Myocyte (in vitro differentiated cells): ENCODE measurements around the gene B9D1. TPM values are rescaled to one million over a fixed set of nuclear protein-coding genes. Genes with fewer than 3 reads are reported as not detected.

Source experiments
- DNase-seq: peaks from one replicate; pipeline ENCODE4 v3.0.0-alpha.2; 2012; ENCODE audit warnings: low read depth
- total RNA-seq: library from RNA; depleted of rRNA; stranded (reverse); fragments of >200 nt; gene quantifications from 2 replicates; pipeline ENCODE4 v1.2.3, GENCODE V29; 2014

B9D1 gene
- total RNA-seq, 1 donor from 2014 or later, result 13.9 TPM

DNA sequence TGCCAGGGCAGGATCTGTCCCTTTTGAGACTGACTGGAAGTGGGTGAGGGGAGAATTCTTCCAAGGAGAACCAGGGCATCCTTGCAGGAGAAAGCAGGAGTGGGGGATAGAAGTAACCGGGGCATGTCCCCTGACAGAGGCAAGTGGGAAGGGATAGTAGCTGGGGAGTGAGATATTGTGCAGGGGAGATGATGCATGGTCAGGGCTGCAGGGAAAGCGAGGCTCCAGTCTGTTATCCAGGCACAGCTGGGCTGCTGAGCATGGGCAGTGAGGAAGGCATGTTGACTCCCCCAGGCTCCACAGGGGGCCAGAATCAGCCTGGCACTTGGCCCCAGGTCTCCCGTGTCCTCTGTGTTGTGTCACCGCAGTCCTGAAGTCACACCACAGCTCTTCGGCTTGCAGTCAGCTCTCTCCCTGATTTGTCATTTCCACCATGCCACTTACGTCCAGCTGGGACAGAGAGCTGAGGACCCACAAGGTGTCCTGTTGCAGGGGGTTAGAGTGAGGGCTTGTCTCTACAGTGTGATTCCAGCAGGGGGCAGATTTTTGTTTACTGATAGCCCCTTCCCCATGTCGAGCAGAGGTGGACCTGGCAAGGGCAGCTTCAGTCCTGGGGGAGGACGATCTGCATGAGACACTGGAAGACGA, 40.9 kb downstream of the B9D1 start:
- DNase-seq, result no peak

DNA sequence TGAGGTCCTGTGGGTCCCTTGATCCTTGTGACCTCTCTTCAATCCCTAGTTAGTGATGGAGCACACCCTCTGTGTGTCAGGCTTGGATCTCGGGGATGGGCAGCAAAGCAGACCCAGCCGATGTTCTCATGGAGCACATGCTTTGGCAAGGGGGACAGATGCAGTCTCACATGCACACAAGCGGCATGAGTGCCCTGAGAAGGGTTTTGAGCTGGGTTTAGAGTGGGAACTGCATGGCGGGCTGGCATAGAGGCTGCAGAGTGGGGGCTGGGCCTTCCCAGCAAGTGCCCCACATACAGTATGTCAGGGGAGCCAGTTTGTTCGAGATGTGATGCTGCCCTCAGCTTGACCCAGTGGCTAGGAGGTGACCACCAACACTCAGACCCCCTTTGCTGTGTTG, 41.6 kb downstream of the B9D1 start:
- no peak for DNase-seq

DNA sequence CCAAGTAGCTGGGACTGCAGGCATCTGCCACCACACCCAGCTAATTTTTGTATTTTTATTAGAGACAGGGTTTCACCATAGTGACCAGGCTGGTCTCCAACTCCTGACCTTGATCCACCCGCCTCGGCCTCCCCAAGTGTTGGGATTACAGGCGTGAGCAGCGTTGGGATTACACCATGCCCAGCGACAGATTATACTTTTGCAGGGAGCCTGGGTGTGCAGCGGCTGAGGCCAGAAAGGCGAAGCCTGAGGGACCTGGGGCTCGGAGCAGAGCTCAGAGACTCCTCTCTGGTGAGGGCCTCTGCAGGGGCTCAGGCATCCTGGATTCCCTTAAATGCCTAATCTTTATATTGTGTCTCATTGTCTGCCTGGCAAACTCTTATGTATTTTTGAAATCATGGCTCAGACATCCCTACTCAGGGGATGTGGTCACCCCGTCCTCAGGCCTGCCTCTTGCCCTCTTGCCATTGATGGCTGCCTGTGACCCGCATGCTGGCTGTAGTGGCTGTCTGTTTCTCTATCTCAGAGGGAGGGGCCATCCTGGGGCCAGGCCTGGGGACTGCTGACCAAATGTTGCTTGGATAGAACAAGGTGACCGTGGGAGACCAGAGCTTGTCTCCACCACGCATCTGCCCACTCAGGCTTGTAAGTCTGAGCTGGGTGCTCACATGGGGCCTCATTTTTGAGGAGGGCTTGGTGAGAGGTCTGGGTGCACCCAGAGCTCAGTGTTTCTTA, 42.6 kb downstream of the B9D1 start:
- no peak for DNase-seq

DNA sequence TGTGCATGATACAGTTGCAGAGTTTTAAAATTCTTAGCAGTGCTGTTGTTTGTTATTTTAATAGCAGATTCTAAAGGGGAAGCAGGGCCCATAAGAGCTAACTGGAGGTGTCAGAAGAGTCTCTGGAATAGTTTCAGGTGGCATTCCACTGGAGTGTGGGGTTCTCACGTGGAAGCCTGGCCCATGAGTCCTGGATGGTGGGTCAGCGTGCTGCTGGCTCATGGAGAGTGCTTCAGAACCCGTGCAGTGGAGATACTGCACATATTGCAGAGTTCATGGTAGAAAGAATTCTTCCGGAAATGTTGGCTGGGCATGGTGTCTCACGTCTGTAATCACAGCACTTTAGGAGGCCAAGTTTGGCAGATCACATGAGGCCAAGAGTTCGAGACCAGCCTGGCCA, 43.9 kb downstream of the B9D1 start:
- no peak for DNase-seq

DNA sequence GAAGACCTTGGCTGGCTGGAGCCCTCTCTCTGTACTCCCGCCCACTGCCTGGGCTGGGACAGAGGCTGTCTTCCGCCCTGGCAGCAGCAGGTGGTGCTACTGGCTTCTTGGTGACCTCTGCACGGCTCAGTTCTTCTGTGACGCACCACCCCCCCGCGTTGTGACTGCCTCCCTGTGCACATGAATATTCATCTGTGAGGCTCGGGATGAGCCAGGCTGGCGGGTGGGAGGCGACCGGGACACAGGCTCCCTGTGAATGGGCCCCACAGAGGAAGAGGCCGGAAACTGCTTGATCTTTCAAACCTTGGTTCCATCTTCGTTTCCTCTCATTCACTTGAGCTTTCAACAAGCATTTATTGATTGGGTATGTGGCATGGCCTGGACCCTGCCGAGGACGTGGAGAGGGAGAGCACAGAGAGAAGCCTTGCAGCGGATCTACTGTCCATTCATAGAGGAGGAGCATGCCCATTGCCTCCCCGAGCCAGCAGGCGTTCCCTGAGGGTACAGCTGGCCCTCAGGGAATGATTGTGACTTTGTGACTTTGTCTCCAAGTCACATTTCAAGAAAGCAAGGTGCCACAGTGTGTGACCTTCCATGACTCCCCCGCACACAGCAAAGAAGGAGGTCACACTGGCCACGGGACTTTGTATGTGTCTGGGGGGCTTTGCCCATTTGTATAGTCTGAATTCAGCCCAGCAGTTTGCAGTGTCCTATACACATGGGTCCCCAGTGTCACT, 45.0 kb downstream of the B9D1 start:
- peak; percentile 66 for DNase-seq

DNA sequence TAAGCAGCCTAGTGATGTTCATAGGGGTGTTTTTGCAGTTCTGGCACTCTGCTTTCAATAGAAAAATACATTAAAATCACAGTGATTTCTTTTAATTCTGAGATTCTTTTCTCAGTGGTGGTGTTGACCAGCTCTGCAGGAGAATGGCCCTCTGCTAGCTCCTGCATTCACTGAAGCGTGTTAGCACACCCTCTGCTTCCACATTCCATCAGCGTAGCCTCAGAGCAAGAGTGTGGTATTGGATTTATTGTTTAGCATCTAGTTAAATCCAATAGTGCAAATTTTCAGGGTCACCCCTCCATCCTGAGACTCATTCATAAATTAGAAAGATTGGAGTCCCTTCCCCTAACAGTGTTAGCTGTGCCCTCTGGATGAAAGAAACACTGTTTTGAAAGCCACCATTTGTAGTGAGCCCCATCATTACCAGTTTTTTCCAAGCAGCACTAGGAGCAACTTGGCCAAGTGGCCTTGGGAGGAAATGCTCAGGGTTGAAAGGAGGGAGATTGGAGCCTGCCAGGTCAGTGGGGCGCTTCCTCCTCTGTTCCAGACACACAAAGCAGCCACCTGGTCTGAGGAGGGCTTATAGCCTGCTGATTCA, 45.7 kb downstream of the B9D1 start:
- DNase-seq, result no peak

DNA sequence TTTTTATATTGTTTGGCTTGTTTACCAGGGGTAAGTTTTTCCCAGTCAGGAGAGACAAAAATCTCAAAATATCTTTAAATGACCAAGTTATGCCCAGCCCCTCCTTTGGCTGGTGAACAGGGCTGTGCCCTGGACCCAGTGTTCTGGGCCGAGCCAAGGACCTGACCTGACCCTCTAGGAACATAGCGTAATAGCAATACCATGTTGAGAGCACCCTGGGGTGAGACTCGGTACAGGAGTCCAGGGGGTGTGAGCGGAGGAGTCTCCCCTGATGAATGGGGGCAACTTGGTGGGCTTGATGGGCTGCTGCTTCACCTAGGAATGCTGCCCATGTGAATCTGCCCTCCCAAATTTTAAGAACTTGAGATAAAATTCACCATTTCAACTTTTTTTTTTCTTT, 47.4 kb downstream of the B9D1 start:
- no peak for DNase-seq

DNA sequence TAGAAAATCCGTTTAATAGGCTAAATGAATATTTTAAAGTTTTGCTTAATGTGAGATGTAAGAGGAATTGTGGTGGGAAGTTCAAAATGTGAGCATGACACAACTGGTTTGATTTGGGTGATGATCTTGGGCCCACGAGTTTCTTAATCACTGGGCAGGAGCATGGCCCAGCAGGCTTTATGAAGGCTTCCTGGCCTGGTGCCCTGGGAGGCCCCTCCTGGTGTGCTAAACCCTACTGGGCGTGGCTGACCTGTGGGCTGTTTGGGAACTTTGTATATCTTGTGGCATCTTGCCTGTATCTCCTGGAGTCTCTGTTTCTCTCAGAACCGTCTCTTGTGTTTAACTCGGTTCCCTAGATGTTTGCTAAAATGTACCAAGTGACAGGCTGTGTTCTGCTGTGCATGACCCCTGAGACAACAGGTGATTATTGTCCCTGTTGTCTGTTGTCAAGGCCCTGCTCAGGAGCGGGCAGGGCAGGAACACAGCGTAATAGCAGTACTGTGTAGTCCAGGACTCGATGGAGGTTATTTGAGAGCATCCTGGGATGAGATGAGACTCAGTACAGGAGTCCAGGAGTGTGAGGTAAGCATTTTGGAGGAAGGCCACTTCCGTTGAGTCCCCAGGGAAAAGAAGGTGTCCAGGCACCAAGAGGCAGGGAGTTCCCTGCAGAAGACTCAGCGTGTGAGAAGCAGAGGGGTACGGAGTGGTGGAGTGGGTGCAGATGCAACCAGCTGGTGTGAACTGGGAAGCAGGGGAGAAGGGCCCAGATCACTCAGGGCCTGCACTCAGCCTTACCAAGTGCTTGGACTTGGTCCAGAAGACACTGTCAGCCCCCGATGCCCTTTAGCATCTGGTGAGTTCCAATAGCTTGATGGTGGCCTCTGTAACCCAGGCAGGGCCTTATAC, 48.5 kb downstream of the B9D1 start:
- no peak for DNase-seq

DNA sequence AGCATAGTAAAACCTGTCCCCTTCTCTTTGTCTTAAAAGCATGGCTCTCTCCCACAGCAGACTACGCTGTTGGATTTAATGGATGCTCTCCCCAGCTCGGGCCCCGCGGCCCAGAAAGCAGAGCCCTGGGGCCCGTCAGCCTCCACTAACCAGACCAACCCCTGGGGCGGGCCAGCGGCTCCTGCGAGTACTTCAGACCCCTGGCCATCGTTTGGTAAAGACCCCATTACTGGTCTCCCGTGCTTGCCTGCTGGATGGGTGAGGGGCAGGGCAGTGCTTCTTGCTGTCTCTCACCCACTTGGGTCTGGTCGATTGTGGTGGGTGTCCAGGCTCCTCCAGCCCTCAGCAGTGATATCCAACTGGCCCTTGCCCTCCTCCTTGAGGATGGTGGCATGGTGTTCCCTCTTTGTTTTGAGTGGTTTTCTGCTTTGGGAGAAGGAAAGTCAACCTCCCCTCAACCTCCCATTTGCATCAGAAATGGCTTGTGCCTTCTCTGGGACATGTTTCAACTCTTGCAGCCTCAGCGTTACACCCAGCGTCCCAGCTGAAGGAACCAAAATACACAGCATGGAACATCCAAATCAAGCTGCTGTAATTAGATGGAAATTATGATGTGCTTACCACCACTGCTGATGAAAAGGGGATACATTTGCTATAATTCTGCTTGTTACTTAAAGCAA, 49.3 kb downstream of the B9D1 start:
- no peak for DNase-seq

DNA sequence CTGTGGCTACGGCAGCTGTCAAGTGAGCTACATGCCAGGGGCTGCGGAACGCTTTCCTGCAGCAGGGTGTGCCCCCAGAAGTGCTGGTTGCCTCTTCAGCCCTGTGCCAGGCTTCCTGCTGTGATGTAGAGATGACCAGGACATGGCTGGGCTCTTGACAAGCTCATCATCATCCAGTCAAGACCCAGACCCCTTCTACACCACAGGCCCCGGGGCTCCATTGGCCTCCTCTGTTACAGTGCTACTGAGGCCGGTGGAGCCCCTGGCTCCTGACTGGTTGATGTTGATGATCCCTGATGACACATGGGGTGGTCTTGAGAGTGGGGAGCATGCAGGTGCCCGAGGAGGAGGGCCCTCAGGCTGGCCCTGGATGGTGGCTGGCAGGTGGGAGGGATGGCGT, 50.1 kb downstream of the B9D1 start:
- no peak for DNase-seq

DNA sequence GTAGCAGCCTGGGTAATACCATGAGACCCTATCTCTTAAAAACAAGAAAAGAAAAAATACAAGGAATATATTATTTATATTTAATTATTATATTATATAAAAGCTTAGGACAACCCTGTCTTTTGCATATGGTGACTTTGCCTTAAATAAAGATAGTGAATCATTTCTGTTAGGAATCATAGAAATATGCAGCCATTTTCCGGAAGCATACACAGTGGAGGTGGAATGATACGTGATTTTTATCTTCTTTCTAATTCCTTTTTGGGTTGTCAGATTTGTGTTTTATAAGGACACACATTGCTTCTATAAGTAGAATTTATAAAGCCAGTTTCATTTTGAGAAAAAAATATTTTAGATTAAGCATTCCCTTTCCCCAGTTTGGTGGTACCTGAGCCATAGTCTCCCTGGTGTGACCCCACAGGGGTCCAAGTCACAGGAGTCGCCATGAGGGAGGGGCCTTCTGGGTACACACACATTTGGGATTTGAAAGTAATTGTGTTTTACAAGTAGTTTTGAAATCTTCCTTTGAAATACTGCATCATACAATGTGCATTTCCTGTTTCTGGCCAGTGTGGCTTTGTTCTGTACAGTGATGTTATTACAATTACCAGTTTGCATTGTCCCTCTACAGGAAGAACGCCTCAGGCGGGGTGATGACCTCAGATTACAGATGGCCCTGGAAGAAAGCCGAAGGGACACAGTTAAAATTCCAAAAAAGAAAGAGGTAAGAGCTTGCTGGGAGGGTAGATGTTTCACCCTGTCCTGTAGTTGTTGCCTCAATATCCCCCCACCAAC, 50.9 kb downstream of the B9D1 start:
- DNase-seq, result no peak

DNA sequence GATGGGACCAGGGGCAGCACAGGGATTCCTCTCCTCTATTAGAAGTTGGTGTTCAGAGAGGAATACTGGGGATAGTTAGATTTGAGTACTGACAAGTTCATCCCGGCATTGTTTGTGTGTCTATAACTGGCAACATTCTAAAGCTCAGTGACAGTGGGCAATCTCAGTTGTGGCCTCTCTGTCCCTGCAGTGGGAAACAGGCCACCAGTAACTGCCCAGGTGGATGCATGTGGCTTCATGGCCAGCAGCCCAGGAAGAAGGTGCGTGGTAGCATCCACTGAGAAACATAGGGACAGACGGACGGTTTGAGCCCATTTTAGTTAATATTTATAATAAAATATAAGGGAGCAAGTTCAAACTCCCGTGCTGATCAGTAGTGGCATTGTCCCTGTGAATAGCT, 51.5 kb downstream of the B9D1 start:
- no peak for DNase-seq

DNA sequence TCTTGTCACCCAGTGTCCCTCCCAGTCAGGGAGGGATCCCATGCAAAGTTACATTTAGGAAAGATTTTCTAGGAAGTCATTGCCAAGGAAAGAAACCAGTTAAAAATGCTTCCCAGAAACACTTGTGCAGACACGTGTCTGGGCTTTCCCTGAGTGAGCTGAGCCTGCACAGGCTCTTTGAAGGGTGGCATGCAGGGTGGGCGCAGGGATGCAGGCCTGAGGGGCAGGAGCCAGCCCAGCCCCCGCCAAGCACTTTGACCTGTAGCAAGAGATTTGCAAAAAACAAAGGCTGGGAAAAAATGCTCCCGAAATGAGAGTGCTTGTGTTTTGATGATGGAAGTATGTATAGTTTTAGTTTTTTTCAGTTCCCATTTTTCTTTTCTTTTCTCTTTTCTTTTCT, 52.4 kb downstream of the B9D1 start:
- DNase-seq, result no peak

DNA sequence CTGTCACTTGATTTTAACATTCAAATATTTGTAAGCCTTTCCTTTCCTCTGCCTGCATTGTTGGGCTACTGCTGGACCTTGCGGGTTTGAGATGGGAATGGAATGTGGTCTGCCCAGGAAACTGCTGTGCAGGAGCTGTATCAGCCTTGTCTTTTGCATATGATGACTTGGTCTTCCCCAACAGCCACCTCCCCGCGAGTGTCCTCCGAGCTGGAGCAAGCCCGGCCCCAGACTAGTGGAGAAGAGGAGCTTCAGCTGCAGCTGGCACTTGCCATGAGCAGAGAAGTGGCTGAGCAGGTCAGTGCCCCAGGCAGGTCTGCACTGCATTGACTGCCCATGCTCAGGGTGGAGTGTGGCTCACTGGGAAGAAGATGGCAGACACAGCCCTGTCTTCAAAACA, 52.8 kb downstream of the B9D1 start:
- DNase-seq, result no peak

DNA sequence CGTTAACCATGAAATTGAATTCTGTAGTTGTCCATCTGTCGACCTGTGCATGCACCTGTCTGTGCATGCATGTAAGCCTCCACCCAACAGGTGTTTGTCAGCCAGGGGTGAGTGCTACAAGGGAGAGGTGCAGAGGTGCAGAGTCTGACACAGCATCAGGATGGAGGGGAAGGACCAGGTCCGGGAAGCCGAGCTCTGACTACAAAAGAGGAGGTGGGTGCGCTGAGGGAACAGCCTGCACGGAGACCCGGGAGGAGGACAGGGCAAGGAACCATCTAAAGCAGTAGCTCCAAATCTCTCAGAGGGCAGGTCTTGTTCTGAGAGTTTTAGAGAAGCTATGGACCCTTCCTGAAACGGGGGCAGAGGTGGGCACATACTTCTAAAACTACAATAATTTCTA, 54.1 kb downstream of the B9D1 start:
- DNase-seq, result no peak

DNA sequence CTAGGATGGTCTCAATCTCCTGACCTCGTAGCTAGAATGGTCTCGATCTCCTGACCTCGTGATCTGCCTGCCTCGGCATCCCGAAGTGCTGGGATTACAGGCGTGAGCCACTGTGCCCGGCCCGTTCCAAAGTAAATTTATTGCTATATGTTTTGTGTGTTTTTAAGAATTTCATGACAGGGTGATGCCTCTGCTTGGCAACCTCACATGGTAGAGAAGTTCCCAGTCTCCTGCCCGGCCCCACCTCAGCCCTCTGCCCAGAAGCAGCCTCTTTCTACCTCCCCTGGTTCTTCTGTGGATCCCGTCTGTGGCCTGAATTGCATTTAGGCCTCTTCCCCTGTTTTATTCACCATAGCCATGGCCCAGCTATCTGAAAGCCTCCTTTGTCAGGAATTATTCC, 55.0 kb downstream of the B9D1 start:
- no peak for DNase-seq

DNA sequence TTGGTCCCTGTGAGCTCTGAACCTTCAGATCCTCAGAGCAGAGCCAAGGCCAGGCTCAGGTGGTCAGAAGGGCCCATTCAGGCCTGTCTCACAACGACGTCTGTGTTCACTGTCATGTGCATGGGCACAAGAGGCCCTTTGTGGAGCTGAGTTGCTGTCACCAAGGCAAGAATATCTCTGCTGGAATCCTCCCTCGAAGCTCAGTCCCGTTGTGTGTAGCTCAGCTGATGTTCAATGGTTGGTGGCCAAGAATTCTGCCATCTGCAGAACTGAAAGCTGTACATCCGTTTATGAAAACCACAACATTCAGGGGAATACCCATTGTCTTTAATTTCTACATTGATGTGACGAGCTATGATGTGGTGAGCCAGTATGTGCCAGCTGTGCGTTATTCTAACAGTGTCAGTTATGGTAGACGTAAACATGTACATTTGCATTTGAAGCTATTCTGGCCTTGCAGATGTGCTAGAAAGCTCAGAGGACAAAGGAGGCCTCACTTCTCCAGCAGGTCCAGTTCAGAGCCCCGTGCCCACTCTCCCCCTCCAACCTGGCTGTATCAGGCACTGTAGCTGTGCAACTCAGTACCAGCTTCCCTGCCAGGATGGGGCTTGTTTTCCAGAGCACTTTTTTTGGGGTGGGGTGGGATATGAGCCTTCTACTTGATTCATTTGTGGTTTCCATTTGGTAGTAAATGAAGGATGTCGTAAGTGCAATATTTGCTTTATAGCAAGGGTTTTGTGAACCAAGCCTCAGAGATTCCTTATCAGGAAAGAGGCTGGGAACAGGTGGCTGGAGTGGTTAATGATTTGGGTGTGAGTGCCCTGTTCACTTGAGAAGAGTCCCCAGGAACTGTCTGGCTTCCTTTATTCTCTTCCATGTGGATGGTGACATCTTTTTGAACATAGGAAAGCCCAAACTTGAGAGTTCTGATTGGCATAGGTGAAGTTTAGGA, 56.1 kb downstream of the B9D1 start:
- DNase-seq, result no peak

DNA sequence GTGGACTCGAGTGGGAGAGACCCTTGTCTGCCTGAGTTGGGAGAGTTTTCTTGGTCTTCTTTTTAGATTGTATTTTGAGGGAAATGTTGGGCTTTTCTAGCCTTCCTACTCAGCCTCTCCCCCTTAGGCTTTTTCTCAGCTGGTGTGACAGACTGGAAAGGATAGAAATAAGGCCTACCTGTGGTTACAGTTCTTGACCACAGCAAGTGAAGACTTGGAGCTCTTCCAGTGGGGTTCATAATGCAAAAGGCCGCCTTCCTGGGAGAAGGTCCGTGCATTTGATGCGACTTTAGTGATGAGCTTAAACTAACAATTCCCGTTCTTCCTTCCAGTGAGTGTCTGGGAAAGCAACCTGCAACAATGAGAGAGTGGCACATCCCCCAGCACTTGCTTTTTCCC, 56.8 kb downstream of the B9D1 start:
- DNase-seq, result no peak

DNA sequence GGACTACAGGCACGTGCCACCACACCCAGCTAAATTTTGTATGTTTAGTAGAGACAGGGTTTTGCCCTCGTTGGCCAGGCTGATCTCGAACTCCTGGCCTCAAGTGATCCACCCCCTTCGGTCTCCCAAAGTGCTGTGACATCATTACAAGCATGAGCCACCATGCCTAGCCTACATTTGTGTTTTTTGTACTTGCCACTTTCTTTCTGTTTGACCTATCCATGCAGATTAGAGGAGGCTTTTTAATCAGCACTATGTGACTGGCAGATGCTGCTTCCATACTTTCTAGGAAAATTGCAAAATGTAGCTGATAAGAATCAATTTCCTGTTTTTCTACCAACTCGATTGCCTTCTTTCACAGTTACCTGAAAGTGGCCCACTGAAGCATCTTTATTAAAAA, 57.3 kb downstream of the B9D1 start:
- DNase-seq, result no peak
